ENCODE results near the gene OSBPL10.

OSBPL10 gene

GRCh38 chr3:31948280-31948679 is 32.8 kb downstream of the OSBPL10 start:
- H3K36me3 ChIP-seq, result no peaks in the 10 kb centered on the region
- TF ChIP-seq CTCF (IDR thresholded peaks at IDR 0.05; ENCODE audit: low read depth, low read length), result no peak
- no peaks in the 10 kb centered on the region for H3K4me1 ChIP-seq
- DNase-seq, result no peak
- no peaks in the 10 kb centered on the region for H3K9me3 ChIP-seq
- H3K4me3 ChIP-seq (ENCODE audit: low read depth, low read length), result no peak overlapping the region
- H3K27me3 ChIP-seq, result no peaks in the 10 kb centered on the region

GRCh38 chr3:31947671-31948091 is 33.4 kb downstream of the OSBPL10 start:
- DNase-seq, result no peak
- Histone ChIP-seq H3K9me3 (no peaks in the 10 kb centered on the region), H3K4me3 (ENCODE audit: low read depth, low read length) (no peak overlapping the region), H3K27me3 (no peaks in the 10 kb centered on the region), H3K4me1 (no peaks in the 10 kb centered on the region), H3K36me3 (no peaks in the 10 kb centered on the region)
- TF ChIP-seq CTCF (IDR thresholded peaks at IDR 0.05; ENCODE audit: low read depth, low read length), result no peak

GRCh38 chr3:31947162-31947561 is 33.9 kb downstream of the OSBPL10 start:
- no peak for DNase-seq
- Histone ChIP-seq H3K27me3 (no peaks in the 10 kb centered on the region), H3K4me1 (no peaks in the 10 kb centered on the region), H3K4me3 (ENCODE audit: low read depth, low read length) (no peak overlapping the region), H3K9me3 (no peaks in the 10 kb centered on the region), H3K36me3 (no peaks in the 10 kb centered on the region)
- no peak for TF ChIP-seq CTCF (IDR thresholded peaks at IDR 0.05; ENCODE audit: low read depth, low read length)

- DNase-seq, result no peak
- no peaks in the 10 kb centered on the region for H3K36me3 ChIP-seq
- no peaks in the 10 kb centered on the region for H3K4me1 ChIP-seq
- H3K27me3 ChIP-seq, result no peaks in the 10 kb centered on the region
- H3K4me3 ChIP-seq (ENCODE audit: low read depth, low read length), result no peak overlapping the region
- TF ChIP-seq CTCF (IDR thresholded peaks at IDR 0.05; ENCODE audit: low read depth, low read length), result no peak
- H3K9me3 ChIP-seq, result no peaks in the 10 kb centered on the region
These were observed 34.5 kb downstream of the OSBPL10 start for GRCh38 chr3:31946484-31947081.

GRCh38 chr3:31945738-31946052 is 35.4 kb downstream of the OSBPL10 start:
- Histone ChIP-seq H3K9me3 (no peaks in the 10 kb centered on the region), H3K4me1 (no peaks in the 10 kb centered on the region)
- no peak for DNase-seq

GRCh38 chr3:31943041-31943440 is 38.0 kb downstream of the OSBPL10 start:
- no peak for DNase-seq
- Histone ChIP-seq H3K27me3 (no peaks in the 10 kb centered on the region), H3K36me3 (no peaks in the 10 kb centered on the region), H3K4me3 (ENCODE audit: low read depth, low read length) (no peak overlapping the region), H3K4me1 (no peaks in the 10 kb centered on the region), H3K9me3 (no peaks in the 10 kb centered on the region)
- no peak for TF ChIP-seq CTCF (IDR thresholded peaks at IDR 0.05; ENCODE audit: low read depth, low read length)

More at GRCh38 chr3:31945738-31946052, 35.4 kb downstream of the OSBPL10 start:
- no peak for TF ChIP-seq CTCF (IDR thresholded peaks at IDR 0.05; ENCODE audit: low read depth, low read length)
- Histone ChIP-seq H3K36me3 (no peaks in the 10 kb centered on the region), H3K27me3 (no peaks in the 10 kb centered on the region), H3K4me3 (ENCODE audit: low read depth, low read length) (no peak overlapping the region)

All from BE2C (cell line).